H1 (cell line): ENCODE results near the gene MAP7. TPM values are rescaled to one million over a fixed set of nuclear protein-coding genes. Genes with fewer than 3 reads are reported as not detected.

Experiments used
- CTCF ChIA-PET: fragments of 300-600 bp; sonication (Branson Sonifier 250); formaldehyde crosslinking; loops from one replicate; lab custom pipeline; 2021; ENCODE audit not compliant: partially characterized antibody; lab: Charles Lee
- POLR2A ChIA-PET: fragments of 300-600 bp; sonication (Branson Sonifier 250); formaldehyde crosslinking; loops from one replicate; lab custom pipeline; 2021; ENCODE audit warnings: inconsistent platforms; ENCODE audit not compliant: partially characterized antibody; lab: Charles Lee
- DNase-seq, 2 experiments: peaks; one replicate each; pipeline versions ENCODE4 v3.0.0 to v3.0.0-alpha.2; 2010 to 2022; ENCODE audit warnings: low spot score in 2 of 2, low read depth in 1 of 2, mixed read lengths in 1 of 2
- FAIRE-seq: peaks from 2 replicates; lab custom pipeline; 2011; peaks lifted over from hg19 to GRCh38; lab: Jason Lieb, UNC
- H2AFZ ChIP-seq: 2 replicates; pipeline ENCODE4 v1.8.1; 2012; ENCODE audit warnings: low read length, inconsistent platforms
- H2AK5ac ChIP-seq: 2 replicates; pipeline ENCODE4 v1.6.1; 2013; ENCODE audit warnings: low read depth, low read length
- H2BK120ac ChIP-seq: replicated peaks from 2 replicates; pipeline ENCODE3; 2013; ENCODE audit warnings: low read depth, low read length, inconsistent platforms
- H2BK12ac ChIP-seq: 2 replicates; pipeline ENCODE4 v1.6.1; 2013; ENCODE audit warnings: low read depth, low read length
- H2BK15ac ChIP-seq: 2 replicates; pipeline ENCODE4 v1.6.1; 2013; ENCODE audit warnings: low read length
- H2BK20ac ChIP-seq: 2 replicates; pipeline ENCODE4 v1.6.1; 2013; ENCODE audit warnings: low read length
- H2BK5ac ChIP-seq: 2 replicates; pipeline ENCODE4 v1.6.1; 2013; ENCODE audit warnings: low read depth, low read length
- H3K14ac ChIP-seq: 2 replicates; pipeline ENCODE4 v1.6.1; 2013; ENCODE audit warnings: inconsistent platforms; ENCODE audit not compliant: insufficient read length
- H3K18ac ChIP-seq: 2 replicates; pipeline ENCODE4 v1.6.1; 2013; ENCODE audit warnings: low read length; ENCODE audit errors: extremely low read depth
- H3K23ac ChIP-seq: 2 replicates; pipeline ENCODE4 v1.6.1; 2013; ENCODE audit warnings: inconsistent platforms; ENCODE audit not compliant: insufficient read length
- H3K23me2 ChIP-seq: 2 replicates; pipeline ENCODE4 v1.6.1; 2013; ENCODE audit warnings: low read depth, low read length
- H3K27ac ChIP-seq: 2 replicates; pipeline ENCODE4 v1.6.1; 2011; ENCODE audit warnings: low read depth, low read length, inconsistent platforms
- H3K27me3 ChIP-seq, 4 experiments: replicated peaks in 1 of 4; 1 replicate in 1 of 4; 2 replicates in 3 of 4; pipeline versions ENCODE4 v1.6.1 to v1.8.1; 2011 to 2013; ENCODE audit warnings: low read length in 3 of 4, mild to moderate bottlenecking in 3 of 4, inconsistent platforms in 2 of 4, mixed read lengths in 2 of 4, moderate library complexity in 1 of 4; ENCODE audit not compliant: control insufficient read depth in 3 of 4, insufficient read depth in 3 of 4; ENCODE audit errors: extremely low read depth in 1 of 4
- H3K36me3 ChIP-seq, 4 experiments: 2 replicates each; pipeline versions ENCODE4 v1.6.1 to v1.8.1; 2011 to 2013; ENCODE audit warnings: mild to moderate bottlenecking in 4 of 4, low read length in 3 of 4, moderate library complexity in 2 of 4, control low read depth in 1 of 4, inconsistent platforms in 1 of 4; ENCODE audit not compliant: insufficient read depth in 4 of 4, control insufficient read depth in 2 of 4
- H3K4ac ChIP-seq: replicated peaks from 2 replicates; pipeline ENCODE3; 2013; ENCODE audit warnings: low read length, low read depth, mixed read lengths, inconsistent platforms; ENCODE audit not compliant: insufficient read length
- H3K4me1 ChIP-seq, 4 experiments: replicated peaks in 1 of 4; 1 replicate in 1 of 4; 2 replicates in 3 of 4; pipeline versions ENCODE4 v1.6.1 to v1.8.1; 2011 to 2013; ENCODE audit warnings: low read length in 3 of 4, inconsistent platforms in 2 of 4, mixed read lengths in 1 of 4; ENCODE audit not compliant: insufficient read depth in 4 of 4, control insufficient read depth in 3 of 4
- H3K4me2 ChIP-seq, 2 experiments: 2 replicates each; pipeline versions ENCODE4 v1.6.1 to v1.8.1; 2011 to 2013; ENCODE audit warnings: low read depth in 2 of 2, low read length in 2 of 2, control low read depth in 1 of 2, inconsistent platforms in 1 of 2, mild to moderate bottlenecking in 1 of 2; ENCODE audit not compliant: insufficient read depth in 1 of 2
- H3K4me3 ChIP-seq, 4 experiments: fragments of 200-600, 300-600 bp in 1 of 4; sonication (generic), shearing (Covaris generic), sonication (Bioruptor Twin) in 1 of 4; 2 replicates each; pipeline versions ENCODE4 v1.5.1 to v1.8.1; 2011 to 2016; ENCODE audit warnings: low read length in 4 of 4, low read depth in 3 of 4, control low read depth in 2 of 4, inconsistent platforms in 2 of 4, mild to moderate bottlenecking in 2 of 4, mixed read lengths in 1 of 4, moderate library complexity in 1 of 4; ENCODE audit not compliant: insufficient read depth in 2 of 4; ENCODE audit errors: extremely low read depth in 1 of 4
- H3K56ac ChIP-seq: replicated peaks from 2 replicates; pipeline ENCODE3; 2013; ENCODE audit warnings: low read depth, mild to moderate bottlenecking, mixed read lengths, low read length, inconsistent platforms; ENCODE audit not compliant: insufficient read length
- H3K79me1 ChIP-seq: 2 replicates; pipeline ENCODE4 v1.6.1; 2013; ENCODE audit warnings: low read depth, low read length, control low read depth
- H3K79me2 ChIP-seq, 2 experiments: 2 replicates each; pipeline versions ENCODE4 v1.6.1 to v1.8.1; 2012 to 2013; ENCODE audit warnings: low read length in 2 of 2, mild to moderate bottlenecking in 2 of 2, inconsistent platforms in 1 of 2; ENCODE audit not compliant: insufficient read depth in 2 of 2, control insufficient read depth in 1 of 2
- H3K9ac ChIP-seq, 4 experiments: replicated peaks in 1 of 4; 1 replicate in 1 of 4; 2 replicates in 3 of 4; pipeline versions ENCODE4 v1.6.1 to v1.8.1; 2011 to 2013; ENCODE audit warnings: low read depth in 3 of 4, low read length in 3 of 4, control low read depth in 2 of 4, mild to moderate bottlenecking in 2 of 4, moderate library complexity in 2 of 4, inconsistent platforms in 1 of 4; ENCODE audit errors: extremely low read depth in 1 of 4
- H3K9me3 ChIP-seq, 2 experiments: 2 replicates each; pipeline versions ENCODE4 v1.6.1 to v1.8.1; 2012 to 2013; ENCODE audit warnings: mild to moderate bottlenecking in 2 of 2, moderate library complexity in 2 of 2, control low read depth in 1 of 2, inconsistent platforms in 1 of 2, low read depth in 1 of 2, low read length in 1 of 2, mixed read lengths in 1 of 2; ENCODE audit not compliant: insufficient read depth in 2 of 2
- H4K20me1 ChIP-seq, 2 experiments: replicated peaks in 1 of 2; 2 replicates each; pipeline versions ENCODE3 to v1.8.1; 2011 to 2013; ENCODE audit warnings: inconsistent platforms in 2 of 2, low read length in 2 of 2, mild to moderate bottlenecking in 1 of 2; ENCODE audit not compliant: insufficient read depth in 2 of 2, control insufficient read depth in 1 of 2
- H4K5ac ChIP-seq: 2 replicates; pipeline ENCODE4 v1.6.1; 2013; ENCODE audit warnings: low read length, low read depth, mixed read lengths, inconsistent platforms; ENCODE audit not compliant: insufficient read length
- H4K8ac ChIP-seq: 2 replicates; pipeline ENCODE4 v1.8.0; 2013; ENCODE audit warnings: mild to moderate bottlenecking, moderate library complexity, low read length, inconsistent platforms; ENCODE audit not compliant: insufficient read depth; ENCODE audit errors: extremely low read depth
- H4K91ac ChIP-seq: replicated peaks from 2 replicates; pipeline ENCODE3; 2013; ENCODE audit warnings: low read length, mixed read lengths, inconsistent platforms; ENCODE audit not compliant: insufficient read length
- BCL11A ChIP-seq, 2 experiments: IDR thresholded peaks; one replicate each; pipeline ENCODE4 v1.6.1; 2011; ENCODE audit warnings: low read depth in 2 of 2, low read length in 2 of 2, mild to moderate bottlenecking in 2 of 2
- CEBPB ChIP-seq: IDR thresholded peaks from 2 replicates; pipeline ENCODE4 v1.6.1; 2012; ENCODE audit warnings: low read depth, low read length
- CHD2 ChIP-seq: IDR thresholded peaks from 2 replicates; pipeline ENCODE4 v1.6.1; 2012; ENCODE audit warnings: low read length, improper control_type of control experiment
- GABPA ChIP-seq: IDR thresholded peaks from 2 replicates; pipeline ENCODE4 v1.6.1; 2011; ENCODE audit warnings: mild to moderate bottlenecking, low read length, moderate library complexity, borderline replicate concordance; ENCODE audit not compliant: insufficient read depth
- POLR2AphosphoS5 ChIP-seq: IDR thresholded peaks from 2 replicates; pipeline ENCODE4 v1.6.1; 2011; ENCODE audit warnings: low read depth, low read length
- POU5F1 ChIP-seq: IDR thresholded peaks from 2 replicates; pipeline ENCODE4 v1.6.1; 2011; ENCODE audit warnings: low read depth, mild to moderate bottlenecking, low read length, moderate library complexity
- RAD21 ChIP-seq, 2 experiments: IDR thresholded peaks in 1 of 2; conservative IDR thresholded peaks in 1 of 2; 2 replicates each; pipeline ENCODE4 v1.6.1; 2011; ENCODE audit warnings: low read depth in 2 of 2, low read length in 2 of 2, improper control_type of control experiment in 1 of 2, inconsistent platforms in 1 of 2, mild to moderate bottlenecking in 1 of 2, moderate library complexity in 1 of 2
- SP2 ChIP-seq: IDR thresholded peaks from 2 replicates; pipeline ENCODE4 v1.6.1; 2012; ENCODE audit warnings: mild to moderate bottlenecking, low read length, inconsistent platforms
- TAF1 ChIP-seq: IDR thresholded peaks from 2 replicates; pipeline ENCODE4 v1.6.1; 2011; ENCODE audit warnings: mild to moderate bottlenecking, low read depth, low read length
- YY1 ChIP-seq: IDR thresholded peaks from 2 replicates; pipeline ENCODE4 v1.6.1; 2011; ENCODE audit warnings: low read depth, mild to moderate bottlenecking, low read length
- WGBS, 2 experiments: shearing (Covaris generic) in 1 of 2; methylation state at CpG; one replicate each; pipeline versions ENCODE4 v1.1.6 to v1.1.7; 2013 to 2015; ENCODE audit warnings: low lambda C conversion rate in 2 of 2, mixed read lengths in 2 of 2, inconsistent platforms in 1 of 2, low coverage in 1 of 2, missing lambda C conversion rate in 1 of 2; ENCODE audit not compliant: insufficient replicate concordance in 2 of 2, insufficient coverage in 1 of 2, insufficient read length in 1 of 2; ENCODE audit errors: extremely low coverage in 1 of 2, missing lambda C conversion rate in 1 of 2; 5-methylcytosine and 5-hydroxymethylcytosine counted together
- polyA plus RNA-seq, 7 experiments: library from polyadenylated mRNA; depleted of rRNA in 3 of 7; stranded (reverse) in 5 of 7; unstranded in 2 of 7; fragments of >200 nt in 5 of 7; fragments of 200-250 nt in 2 of 7; gene quantifications; 1 replicate in 5 of 7; 2 replicates in 1 of 7; 4 replicates in 1 of 7; pipeline versions ENCODE4 v1.2.1 to v1.2.3, GENCODE V29; 2011 to 2013; ENCODE audit warnings: missing spikeins in 2 of 7, mixed read lengths in 2 of 7
- total RNA-seq: library from RNA; stranded (reverse); fragmentation: NEBNext Ultra II Directional; extraction: Animal tissue kit (Norgen Biotek cat#: 25700); gene quantifications from 2 replicates; pipeline ENCODE4 v1.2.1, GENCODE V29; 2021

Gene MAP7
- total and polyA plus RNA-seq, 2 of the 8 experiments (the other 6 are each of a cell fraction or from before 2014, with no cell fraction given) = 13.5 to 66.9 TPM

DNA sequence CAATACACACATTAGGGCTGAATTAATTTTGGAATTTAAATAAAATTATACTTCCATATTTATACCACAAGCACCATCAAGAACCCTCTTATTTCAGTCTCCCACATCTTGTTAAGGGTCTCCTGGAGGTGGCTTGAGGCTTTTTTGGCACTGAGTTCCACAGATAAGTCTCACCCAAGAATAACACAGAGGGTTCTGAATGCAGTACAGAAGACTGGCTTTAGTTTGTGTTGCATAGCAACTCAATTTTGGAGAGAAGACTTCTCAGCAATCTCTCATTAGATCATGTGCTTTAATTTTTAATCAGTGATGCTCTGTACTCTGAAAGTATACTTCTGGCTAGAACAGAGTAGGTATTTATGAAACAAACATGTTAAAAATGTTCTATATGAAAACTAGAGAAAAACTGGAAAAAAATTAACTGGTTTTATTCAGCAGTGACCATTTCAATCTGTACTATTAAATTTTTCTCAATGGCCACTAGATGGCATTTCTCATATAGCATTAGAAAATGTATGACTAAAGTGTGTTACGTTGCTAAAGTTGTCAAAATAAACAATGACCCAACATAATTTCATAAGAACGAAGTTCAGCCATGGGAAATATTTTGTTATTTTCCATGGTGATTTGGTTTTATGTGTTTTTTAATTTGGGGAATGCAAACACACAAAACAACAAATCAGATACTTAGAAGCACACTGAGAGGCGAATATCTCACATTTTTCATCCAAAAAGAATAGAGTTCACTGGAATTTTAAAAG lies 32.7 kb upstream of the MAP7 start:
- Histone ChIP-seq H3K36me3 (no peaks in the 10 kb centered on the region), H3K23ac (no peak overlapping the region), H3K14ac (no peak overlapping the region), H2BK5ac (no peak overlapping the region), H3K9ac (no peak overlapping the region), H3K27me3 (no peaks in the 10 kb centered on the region), H3K79me1 (no peaks in the 10 kb centered on the region), H3K4me2 (no peak overlapping the region), H3K4me3 (no peak overlapping the region), H2AK5ac (no peak overlapping the region), H3K9me3 (peaks cover 0 to 7% of the 10 kb centered on the region in 2 experiments; a peak in 1 of 4 replicates), H3K79me2 (no peaks in the 10 kb centered on the region), H4K8ac (no peak overlapping the region), H2AFZ (no peak overlapping the region), H4K20me1 (no peaks in the 10 kb centered on the region), H4K5ac (no peak overlapping the region), H4K91ac (no peak overlapping the region), H3K23me2 (no peaks in the 10 kb centered on the region), H2BK20ac (no peak overlapping the region), H3K4ac (no peak overlapping the region), H2BK120ac (no peak overlapping the region), H3K18ac (no peak overlapping the region), H3K56ac (no peak overlapping the region), H3K4me1 (0 out of 7 replicates have a peak, but pooled peaks cover 0 to 2% (median 0%) of the 10 kb centered on the region in 4 experiments), H2BK12ac (no peak overlapping the region), H3K27ac (no peak overlapping the region), H2BK15ac (no peak overlapping the region)
- ChIA-PET CTCF (interaction anchor here (0.6 to 1.6 kb wide), 5 partner anchors 18 to 231 kb away, joined by 3 to 4 read pairs (median 4); partner anchors contain the start of gene MAP3K5), POLR2A (interaction anchor here (1.2 kb wide), 1 partner anchor 209 kb away, joined by 3 read pairs; the partner anchor contains the start of gene MAP3K5)
- 81% methylated on average over 3 of the region's 3 CpGs; no CpG with 5 or more reads in 1 of the 2 experiments for WGBS, 2 experiments
- FAIRE-seq = no peak
- DNase-seq = no peak
- TF ChIP-seq GABPA (no peak), CHD2 (no peak), POLR2AphosphoS5 (no peak), CEBPB (no peak), TAF1 (no peak), BCL11A (IDR thresholded peaks at IDR 0.05; ENCODE audit: low read depth in 2 of 2, low read length in 2 of 2) (no peak), SP2 (no peak), POU5F1 (no peak), RAD21 (IDR thresholded peaks at IDR 0.05 in 1 of 2, conservative IDR thresholded peaks at IDR 0.05 in 1 of 2; ENCODE audit: low read depth in 2 of 2, low read length in 2 of 2) (peak in 1 of 2 experiments; percentile 30; a peak in 2 of 4 replicates), YY1 (no peak)
